ENCODE measurements around the gene ANO9.

The ANO9 gene

GRCh38 chr11:473962-474785 is 32.4 kb upstream of the ANO9 start:
- TF ChIP-seq EZH2 (optimal IDR thresholded peaks at IDR 0.05; ENCODE audit: low read depth, low read length) (no peak), EZH2phosphoT487 (IDR thresholded peaks at IDR 0.05; ENCODE audit: low read length) (no peak)
- TF ChIP-seq, protein P1, sequence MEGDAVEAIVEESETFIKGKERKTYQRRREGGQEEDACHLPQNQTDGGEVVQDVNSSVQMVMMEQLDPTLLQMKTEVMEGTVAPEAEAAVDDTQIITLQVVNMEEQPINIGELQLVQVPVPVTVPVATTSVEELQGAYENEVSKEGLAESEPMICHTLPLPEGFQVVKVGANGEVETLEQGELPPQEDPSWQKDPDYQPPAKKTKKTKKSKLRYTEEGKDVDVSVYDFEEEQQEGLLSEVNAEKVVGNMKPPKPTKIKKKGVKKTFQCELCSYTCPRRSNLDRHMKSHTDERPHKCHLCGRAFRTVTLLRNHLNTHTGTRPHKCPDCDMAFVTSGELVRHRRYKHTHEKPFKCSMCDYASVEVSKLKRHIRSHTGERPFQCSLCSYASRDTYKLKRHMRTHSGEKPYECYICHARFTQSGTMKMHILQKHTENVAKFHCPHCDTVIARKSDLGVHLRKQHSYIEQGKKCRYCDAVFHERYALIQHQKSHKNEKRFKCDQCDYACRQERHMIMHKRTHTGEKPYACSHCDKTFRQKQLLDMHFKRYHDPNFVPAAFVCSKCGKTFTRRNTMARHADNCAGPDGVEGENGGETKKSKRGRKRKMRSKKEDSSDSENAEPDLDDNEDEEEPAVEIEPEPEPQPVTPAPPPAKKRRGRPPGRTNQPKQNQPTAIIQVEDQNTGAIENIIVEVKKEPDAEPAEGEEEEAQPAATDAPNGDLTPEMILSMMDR (IDR thresholded peaks at IDR 0.05; ENCODE audit: low read length), result no peak
- no peaks in the 10 kb centered on the region for H3F3A ChIP-seq (ENCODE audit: insufficient read depth, low read length)

GRCh38 chr11:473415-473814 is 31.6 kb upstream of the ANO9 start:
- no peak overlapping the region for H3K9ac ChIP-seq (ENCODE audit: low read length)
- H3K36me3 ChIP-seq (replicated peaks; ENCODE audit: insufficient read depth, low read length), result no peaks in the 10 kb centered on the region
- no peaks in the 10 kb centered on the region for H3K27me3 ChIP-seq (replicated peaks; ENCODE audit: insufficient read depth, low read length)
- no peaks in the 10 kb centered on the region for H3K9me3 ChIP-seq (replicated peaks; ENCODE audit: insufficient read depth, low read length)
- no peak overlapping the region for H3K4me2 ChIP-seq (ENCODE audit: low read depth, low read length)
- TF ChIP-seq, protein P1 (IDR thresholded peaks at IDR 0.05; ENCODE audit: low read length), result no peak
- TF ChIP-seq EZH2 (optimal IDR thresholded peaks at IDR 0.05; ENCODE audit: low read depth, low read length) (no peak), EZH2phosphoT487 (IDR thresholded peaks at IDR 0.05; ENCODE audit: low read length) (no peak)
- DNase-seq, result no peak
- H3K9me2 ChIP-seq (replicated peaks; ENCODE audit: insufficient read depth, low read length), result no peaks in the 10 kb centered on the region
- H3K4me1 ChIP-seq (ENCODE audit: low read length), result no peaks in the 10 kb centered on the region
- H3K79me2 ChIP-seq (ENCODE audit: low read length), result no peaks in the 10 kb centered on the region
- H2AFZ ChIP-seq (ENCODE audit: low read length), result no peak overlapping the region
- H3K4me3 ChIP-seq (ENCODE audit: low read length), result no peak overlapping the region
- H3F3A ChIP-seq (ENCODE audit: insufficient read depth, low read length), result no peaks in the 10 kb centered on the region
- H3K27ac ChIP-seq (ENCODE audit: low read length), result no peak overlapping the region
- H4K20me1 ChIP-seq (ENCODE audit: insufficient read depth, low read length), result no peaks in the 10 kb centered on the region

More at GRCh38 chr11:473962-474785, 32.4 kb upstream of the ANO9 start:
- no peaks in the 10 kb centered on the region for H4K20me1 ChIP-seq (ENCODE audit: insufficient read depth, low read length)
- H3K36me3 ChIP-seq (replicated peaks; ENCODE audit: insufficient read depth, low read length), result no peaks in the 10 kb centered on the region
- no peak overlapping the region for H3K4me2 ChIP-seq (ENCODE audit: low read depth, low read length)
- no peaks in the 10 kb centered on the region for H3K27me3 ChIP-seq (replicated peaks; ENCODE audit: insufficient read depth, low read length)
- DNase-seq, result no peak
- H3K9me2 ChIP-seq (replicated peaks; ENCODE audit: insufficient read depth, low read length), result no peaks in the 10 kb centered on the region
- H3K9me3 ChIP-seq (replicated peaks; ENCODE audit: insufficient read depth, low read length), result no peaks in the 10 kb centered on the region
- no peak overlapping the region for H3K27ac ChIP-seq (ENCODE audit: low read length)
- H3K4me3 ChIP-seq (ENCODE audit: low read length), result no peak overlapping the region
- H2AFZ ChIP-seq (ENCODE audit: low read length), result no peak overlapping the region
- H3K9ac ChIP-seq (ENCODE audit: low read length), result no peak overlapping the region
- no peaks in the 10 kb centered on the region for H3K79me2 ChIP-seq (ENCODE audit: low read length)
- no peaks in the 10 kb centered on the region for H3K4me1 ChIP-seq (ENCODE audit: low read length)

DNA sequence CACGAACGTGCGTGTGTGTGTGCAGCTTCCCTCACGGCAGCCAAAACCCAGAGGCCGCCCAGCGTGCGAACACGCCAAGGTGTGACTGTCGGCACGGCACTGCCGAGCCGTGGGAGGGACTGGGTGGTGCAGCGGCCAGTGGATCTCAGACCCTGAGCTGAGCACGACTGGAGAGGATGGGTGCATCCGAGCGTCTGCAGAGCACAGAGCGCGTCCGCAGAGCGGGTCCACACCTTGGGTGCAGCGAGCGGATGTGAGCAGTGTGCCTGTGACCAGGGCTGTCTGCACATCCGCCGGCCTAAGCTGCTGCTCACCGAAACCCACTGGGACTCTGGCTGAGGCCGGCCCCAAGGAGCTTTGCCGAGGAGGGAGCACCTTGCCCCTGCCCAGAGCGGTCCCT is 31.0 kb upstream of the ANO9 start:
- Histone ChIP-seq H3K4me1 (ENCODE audit: low read length) (no peaks in the 10 kb centered on the region), H3K79me2 (ENCODE audit: low read length) (no peaks in the 10 kb centered on the region), H3K9ac (ENCODE audit: low read length) (no peak overlapping the region), H3K4me2 (ENCODE audit: low read depth, low read length) (no peak overlapping the region), H3K27ac (ENCODE audit: low read length) (no peak overlapping the region), H2AFZ (ENCODE audit: low read length) (no peak overlapping the region), H3K27me3 (replicated peaks; ENCODE audit: insufficient read depth, low read length) (no peaks in the 10 kb centered on the region), H3F3A (ENCODE audit: insufficient read depth, low read length) (no peaks in the 10 kb centered on the region), H3K36me3 (replicated peaks; ENCODE audit: insufficient read depth, low read length) (no peaks in the 10 kb centered on the region), H3K9me2 (replicated peaks; ENCODE audit: insufficient read depth, low read length) (no peaks in the 10 kb centered on the region), H4K20me1 (ENCODE audit: insufficient read depth, low read length) (no peaks in the 10 kb centered on the region), H3K4me3 (ENCODE audit: low read length) (no peak overlapping the region), H3K9me3 (replicated peaks; ENCODE audit: insufficient read depth, low read length) (no peaks in the 10 kb centered on the region)
- TF ChIP-seq EZH2 (optimal IDR thresholded peaks at IDR 0.05; ENCODE audit: low read depth, low read length) (no peak), EZH2phosphoT487 (IDR thresholded peaks at IDR 0.05; ENCODE audit: low read length) (no peak)
- TF ChIP-seq, protein P1 (IDR thresholded peaks at IDR 0.05; ENCODE audit: low read length), result no peak
- DNase-seq, result no peak
